ENCODE results near the gene IFT122.
"Not testable (repeated sequence)": the region's sequence is repeated elsewhere in the genome, so short reads cannot be mapped to it uniquely, and the experiment has no call there.

Gene IFT122

GRCh38 chr3:129474984-129475804 is 35.2 kb downstream of the IFT122 start:
- DNase-seq: no peak

- DNase-seq: no peak
Observed at GRCh38 chr3:129475863-129476262, 35.8 kb downstream of the IFT122 start.

- no peak for DNase-seq
Observed at GRCh38 chr3:129476586-129476985, 36.6 kb downstream of the IFT122 start.

GRCh38 chr3:129481225-129481765 is 41.3 kb downstream of the IFT122 start:
- not testable (repeated sequence) for DNase-seq

- no peak for DNase-seq
Observed at GRCh38 chr3:129481766-129482332, 41.8 kb downstream of the IFT122 start.

GRCh38 chr3:129482721-129483120 is 42.7 kb downstream of the IFT122 start:
- no peak for DNase-seq

GRCh38 chr3:129483870-129484269 is 43.8 kb downstream of the IFT122 start:
- DNase-seq: no peak

- not testable (repeated sequence) for DNase-seq
Observed at GRCh38 chr3:129485146-129485545, 45.1 kb downstream of the IFT122 start.

GRCh38 chr3:129485721-129486663 is 46.0 kb downstream of the IFT122 start:
- no peak for DNase-seq

- no peak for DNase-seq
Observed at GRCh38 chr3:129486664-129487035, 46.6 kb downstream of the IFT122 start.

GRCh38 chr3:129487183-129487867 is 47.3 kb downstream of the IFT122 start:
- no peak for DNase-seq

GRCh38 chr3:129487868-129488335 is 47.9 kb downstream of the IFT122 start:
- DNase-seq: not testable (repeated sequence)

GRCh38 chr3:129489258-129489657 is 49.2 kb downstream of the IFT122 start:
- not testable (repeated sequence) for DNase-seq

- peak; percentile 62 for DNase-seq
Observed at GRCh38 chr3:129490273-129490675, 50.2 kb downstream of the IFT122 start.

- DNase-seq: not testable (repeated sequence)
Observed at GRCh38 chr3:129491077-129491476, 51.1 kb downstream of the IFT122 start.

GRCh38 chr3:129491794-129492193 is 51.8 kb downstream of the IFT122 start:
- DNase-seq: no peak

- DNase-seq: no peak
Observed at GRCh38 chr3:129492691-129493090, 52.7 kb downstream of the IFT122 start.

- no peak for DNase-seq
Observed at GRCh38 chr3:129493206-129493605, 53.2 kb downstream of the IFT122 start.

GRCh38 chr3:129494499-129494898 is 54.5 kb downstream of the IFT122 start:
- DNase-seq: not testable (repeated sequence)

- DNase-seq: not testable (repeated sequence)
Observed at GRCh38 chr3:129495006-129495639, 55.1 kb downstream of the IFT122 start.

GRCh38 chr3:129497876-129498275 is 57.9 kb downstream of the IFT122 start:
- DNase-seq: not testable (repeated sequence)
